Endothelial cell of umbilical vein (primary cell): ENCODE measurements around the gene CELSR2.

Experiments
- EZH2 ChIP-seq: IDR thresholded peaks from 2 replicates; pipeline ENCODE4 v1.6.1; 2012; ENCODE audit warnings: borderline replicate concordance, low read depth, mild to moderate bottlenecking, moderate library complexity, low read length, inconsistent platforms; ENCODE audit not compliant: severe bottlenecking
- TF ChIP-seq, protein P1 (sequence below), 2 donors: IDR thresholded peaks; 1 replicate in 1 of 2; 2 replicates in 1 of 2; pipeline ENCODE4 v1.5.1; 2011; ENCODE audit warnings: low read length in 2 of 2, mild to moderate bottlenecking in 2 of 2, moderate library complexity in 2 of 2, control low read depth in 1 of 2, inconsistent platforms in 1 of 2, low read depth in 1 of 2; ENCODE audit not compliant: insufficient read depth in 1 of 2; ENCODE audit errors: extremely low read depth in 1 of 2

DNA sequence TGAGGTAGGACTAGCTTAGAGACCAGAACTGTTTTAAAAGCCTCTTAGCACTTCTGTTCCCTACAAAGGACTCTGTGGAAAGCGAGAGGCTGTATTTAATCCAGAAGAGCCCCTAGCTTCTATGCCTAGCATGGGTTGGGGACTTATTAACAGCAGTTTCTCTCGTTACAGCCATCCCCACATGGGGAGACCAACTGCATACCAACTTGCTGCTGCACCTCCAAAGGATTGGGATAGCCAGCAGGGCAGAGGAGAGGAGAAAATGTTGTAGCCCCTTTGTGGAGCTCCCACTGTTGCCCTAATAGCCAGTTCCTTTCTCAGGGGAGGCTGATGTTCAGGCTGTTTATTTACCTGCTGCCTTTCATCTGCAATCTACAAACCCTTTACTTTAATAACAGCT is 11.0 kb upstream of the CELSR2 start:
- TF ChIP-seq, protein P1, sequence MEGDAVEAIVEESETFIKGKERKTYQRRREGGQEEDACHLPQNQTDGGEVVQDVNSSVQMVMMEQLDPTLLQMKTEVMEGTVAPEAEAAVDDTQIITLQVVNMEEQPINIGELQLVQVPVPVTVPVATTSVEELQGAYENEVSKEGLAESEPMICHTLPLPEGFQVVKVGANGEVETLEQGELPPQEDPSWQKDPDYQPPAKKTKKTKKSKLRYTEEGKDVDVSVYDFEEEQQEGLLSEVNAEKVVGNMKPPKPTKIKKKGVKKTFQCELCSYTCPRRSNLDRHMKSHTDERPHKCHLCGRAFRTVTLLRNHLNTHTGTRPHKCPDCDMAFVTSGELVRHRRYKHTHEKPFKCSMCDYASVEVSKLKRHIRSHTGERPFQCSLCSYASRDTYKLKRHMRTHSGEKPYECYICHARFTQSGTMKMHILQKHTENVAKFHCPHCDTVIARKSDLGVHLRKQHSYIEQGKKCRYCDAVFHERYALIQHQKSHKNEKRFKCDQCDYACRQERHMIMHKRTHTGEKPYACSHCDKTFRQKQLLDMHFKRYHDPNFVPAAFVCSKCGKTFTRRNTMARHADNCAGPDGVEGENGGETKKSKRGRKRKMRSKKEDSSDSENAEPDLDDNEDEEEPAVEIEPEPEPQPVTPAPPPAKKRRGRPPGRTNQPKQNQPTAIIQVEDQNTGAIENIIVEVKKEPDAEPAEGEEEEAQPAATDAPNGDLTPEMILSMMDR (IDR thresholded peaks at IDR 0.05; ENCODE audit: extremely low read depth in 1 of 2, insufficient read depth in 1 of 2, low read depth in 1 of 2, low read length in 2 of 2): no peak
- no peak for TF ChIP-seq EZH2
